NAMALWA (cell line): ENCODE data around the gene ZAR1.
"Not testable (repeated sequence)": the region's sequence is repeated elsewhere in the genome, so short reads cannot be mapped to it uniquely, and the experiment has no call there.

Experiments used
- DNase-seq: peaks from one replicate; pipeline ENCODE4 v3.0.0-alpha.2; 2015; ENCODE audit warnings: low spot score

Gene ZAR1

DNA sequence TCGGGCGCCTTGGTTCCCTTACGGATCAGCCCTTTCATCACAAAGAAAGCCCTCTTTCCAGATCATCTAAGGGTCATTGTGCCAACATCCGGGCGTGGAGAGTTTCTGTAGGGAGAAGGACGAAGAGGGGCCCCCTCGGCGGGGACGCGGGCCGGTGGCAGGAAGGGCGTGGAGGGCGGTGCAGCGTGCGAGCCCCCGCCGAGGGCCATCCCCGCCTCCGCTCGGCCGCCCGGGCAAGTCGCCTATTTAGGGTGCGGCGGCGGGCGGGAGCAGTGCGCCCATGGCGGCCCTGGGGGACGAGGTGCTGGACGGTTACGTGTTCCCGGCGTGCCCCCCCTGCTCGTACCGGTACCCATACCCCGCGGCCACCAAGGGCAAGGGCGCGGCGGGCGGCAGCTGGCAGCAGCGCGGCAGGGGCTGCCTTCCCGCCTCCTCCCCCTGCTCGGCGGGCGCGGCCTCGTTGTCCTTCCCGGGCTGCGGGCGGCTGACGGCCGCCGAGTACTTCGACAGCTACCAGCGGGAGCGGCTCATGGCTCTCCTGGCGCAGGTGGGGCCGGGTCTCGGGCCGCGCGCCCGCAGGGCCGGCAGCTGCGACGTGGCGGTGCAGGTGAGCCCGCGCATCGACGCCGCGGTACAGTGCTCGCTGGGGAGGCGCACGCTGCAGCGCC lies at the start of gene ZAR1:
ZAR1 (plus strand) TSS at position 241 of the 668 bp plus-strand sequence; CDS start at position 281, 40 bp downstream.
- no peak for DNase-seq

- DNase-seq = not testable (repeated sequence)
Measured at GRCh38 chr4:48440914-48441313, 49.1 kb upstream of the ZAR1 start.

DNA sequence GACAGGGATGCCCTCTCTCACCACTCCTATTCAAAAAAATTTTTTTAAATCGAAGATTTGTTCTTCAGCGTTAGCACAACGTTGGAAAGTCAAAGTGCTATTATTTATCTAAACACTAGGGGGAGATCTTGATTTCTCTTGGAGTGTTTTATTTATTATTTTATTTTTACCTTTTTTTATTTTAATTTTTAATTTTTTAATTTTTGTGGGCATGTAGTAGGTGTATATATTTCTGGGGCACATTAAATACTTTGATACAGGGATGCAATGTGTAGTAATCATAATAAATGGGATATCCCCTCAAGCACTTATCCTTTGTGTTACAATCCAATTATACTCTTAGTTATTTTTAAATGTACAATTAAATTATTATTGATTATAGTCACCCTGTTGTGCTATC lies 44.3 kb upstream of the ZAR1 start:
- peak; percentile 47 for DNase-seq

DNA sequence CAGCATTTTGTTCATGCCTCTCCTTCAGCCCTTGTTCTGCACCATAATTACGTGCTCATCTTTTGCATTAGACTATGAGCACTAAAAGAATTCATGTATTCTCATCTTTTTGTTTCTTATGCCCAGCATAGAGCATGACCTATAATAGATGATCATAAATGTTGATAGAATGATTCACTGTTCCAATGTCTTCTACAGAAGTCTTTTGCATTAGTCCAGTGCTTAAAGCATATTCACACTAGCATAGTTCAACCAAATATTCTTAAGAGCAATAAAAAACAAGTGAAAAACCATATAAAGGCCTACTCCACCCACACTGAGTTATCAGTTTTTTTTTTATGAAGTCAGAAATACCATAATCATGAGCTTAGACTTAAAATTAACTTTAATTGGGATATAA lies 43.4 kb upstream of the ZAR1 start:
- DNase-seq = no peak

- no peak for DNase-seq
Measured at GRCh38 chr4:48449151-48449550, 40.9 kb upstream of the ZAR1 start.

DNA sequence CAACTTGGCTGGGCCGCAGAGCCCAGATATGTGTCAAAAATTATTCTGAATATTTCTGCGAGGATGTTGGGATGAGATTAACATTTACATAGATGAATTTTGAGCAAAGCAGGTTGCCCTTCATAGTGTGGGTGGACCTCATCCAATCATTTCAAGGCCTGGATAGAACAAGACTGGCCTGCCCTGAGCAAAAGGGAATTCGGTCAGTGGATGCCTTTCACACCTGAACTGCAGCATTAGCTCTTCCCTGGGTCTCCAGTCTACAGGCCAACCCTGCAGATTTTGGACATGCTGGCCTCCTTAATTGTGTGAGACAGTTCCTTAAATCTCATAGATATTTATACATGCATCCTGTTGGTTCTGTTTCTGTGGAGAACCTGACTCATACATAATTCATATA lies 39.3 kb upstream of the ZAR1 start:
- no peak for DNase-seq

DNA sequence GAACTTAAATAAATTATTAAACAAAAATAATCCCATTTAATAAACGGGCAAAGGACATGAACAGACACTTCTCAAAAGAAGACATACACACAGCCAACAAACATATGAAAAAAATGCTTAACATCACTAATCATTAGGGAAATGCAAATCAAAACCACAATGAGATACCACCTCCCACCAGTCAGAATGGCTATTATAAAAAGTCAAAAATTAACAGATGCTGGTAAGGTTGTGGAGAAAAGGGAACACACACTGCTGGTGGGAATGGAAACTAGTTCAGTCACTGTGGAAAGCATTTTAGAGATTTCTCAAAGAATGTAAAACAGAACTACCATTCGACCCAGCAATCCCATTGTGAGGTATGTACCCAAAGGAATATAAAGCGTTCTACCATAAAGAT lies 38.4 kb upstream of the ZAR1 start:
- not testable (repeated sequence) for DNase-seq

DNA sequence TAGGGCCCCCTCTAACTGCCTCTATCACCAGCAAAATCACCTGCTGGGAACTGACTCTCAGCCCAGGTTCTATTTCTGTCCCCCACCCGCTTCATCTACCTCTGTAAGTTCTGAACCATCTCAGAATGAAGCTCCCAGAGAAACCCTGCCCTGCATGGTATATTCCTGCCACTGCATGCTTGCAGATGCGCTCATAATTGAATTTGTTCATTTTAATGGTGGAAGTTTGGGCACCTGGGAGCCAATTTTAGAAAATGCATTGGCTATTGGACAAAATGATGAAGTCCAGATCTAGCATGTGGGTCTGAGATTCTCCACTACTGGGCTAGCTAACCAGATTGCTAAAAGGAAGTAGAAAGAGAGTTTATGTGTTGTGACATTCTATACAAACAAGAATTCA lies 35.5 kb upstream of the ZAR1 start:
- no peak for DNase-seq

DNA sequence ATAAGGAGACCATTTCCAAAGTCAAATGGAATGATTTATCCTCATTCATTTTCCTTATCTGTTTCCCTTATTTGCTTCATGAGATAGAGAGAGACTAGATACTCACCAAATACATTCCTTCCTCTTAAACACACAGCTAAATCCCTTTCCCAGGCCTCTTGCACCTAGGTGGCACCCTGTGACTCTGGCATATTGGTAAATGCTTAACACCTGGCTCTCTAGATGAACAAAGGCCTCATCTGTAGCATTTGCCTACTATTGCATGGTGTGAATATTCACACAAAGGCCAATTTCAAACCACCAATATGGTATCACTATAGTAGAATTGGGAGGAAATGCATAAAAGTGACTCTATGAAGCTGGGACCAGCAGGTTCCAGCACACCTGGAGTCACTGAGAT lies 29.1 kb upstream of the ZAR1 start:
- no peak for DNase-seq

DNA sequence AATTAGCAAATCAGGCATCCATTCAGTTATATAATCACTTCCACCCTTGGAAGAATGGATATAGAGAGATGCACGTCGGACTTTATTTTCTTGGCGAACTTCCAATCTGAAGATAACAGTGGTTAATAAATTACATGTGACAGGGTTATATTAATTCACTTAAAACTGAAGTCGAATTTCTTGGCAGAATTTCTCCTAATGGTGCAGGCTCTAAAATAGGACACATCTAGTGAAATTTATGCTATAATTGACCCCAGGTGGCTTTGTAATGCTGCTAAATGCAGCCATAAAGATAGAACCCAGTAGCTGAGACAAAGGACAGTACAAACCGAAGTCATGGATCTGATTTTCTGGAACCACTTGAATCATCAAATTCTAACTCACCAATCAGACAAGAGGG lies 27.7 kb upstream of the ZAR1 start:
- DNase-seq = no peak

- DNase-seq = no peak
Measured at GRCh38 chr4:48467442-48467841, 22.6 kb upstream of the ZAR1 start.

DNA sequence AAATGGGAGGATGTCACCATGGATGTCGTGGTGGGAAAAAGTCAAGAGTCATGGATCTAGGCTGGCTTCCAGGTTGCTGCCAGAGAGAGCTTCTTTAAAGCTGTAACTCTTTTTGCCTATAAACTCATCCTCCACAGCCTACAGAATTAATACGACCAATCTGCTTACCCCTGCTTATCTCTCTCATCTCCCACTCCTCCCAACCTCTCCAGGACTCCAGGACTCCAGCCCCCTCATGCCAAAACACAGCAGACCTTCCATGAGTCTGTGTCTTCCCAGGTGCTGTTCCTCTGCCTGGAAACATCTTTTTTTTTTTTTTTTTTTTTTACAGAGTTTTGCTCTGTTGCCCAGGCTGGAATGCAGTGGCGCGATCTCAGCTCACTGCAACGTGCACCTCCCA lies 22.2 kb upstream of the ZAR1 start:
- DNase-seq = no peak

DNA sequence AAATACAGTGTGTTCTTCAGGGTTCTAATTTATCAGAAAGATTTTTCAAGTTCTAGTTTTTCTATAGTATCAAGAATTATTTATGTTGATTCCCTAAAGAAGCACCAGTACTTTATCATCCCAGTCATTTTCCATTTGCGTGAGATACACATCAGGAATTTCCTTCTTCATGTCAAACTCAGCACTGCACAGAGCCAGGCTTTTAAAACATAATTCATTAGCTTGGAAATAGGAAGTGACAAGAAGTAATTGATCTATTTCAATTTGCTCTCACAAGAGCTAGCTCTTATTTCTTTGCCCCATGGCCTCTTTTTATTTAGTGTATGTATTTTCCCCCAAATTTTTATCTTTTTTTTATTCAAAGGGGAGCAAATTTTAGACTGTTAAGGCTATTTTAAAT lies 19.9 kb upstream of the ZAR1 start:
- DNase-seq = no peak

- no peak for DNase-seq
Measured at GRCh38 chr4:48470570-48470969, 19.5 kb upstream of the ZAR1 start.

DNA sequence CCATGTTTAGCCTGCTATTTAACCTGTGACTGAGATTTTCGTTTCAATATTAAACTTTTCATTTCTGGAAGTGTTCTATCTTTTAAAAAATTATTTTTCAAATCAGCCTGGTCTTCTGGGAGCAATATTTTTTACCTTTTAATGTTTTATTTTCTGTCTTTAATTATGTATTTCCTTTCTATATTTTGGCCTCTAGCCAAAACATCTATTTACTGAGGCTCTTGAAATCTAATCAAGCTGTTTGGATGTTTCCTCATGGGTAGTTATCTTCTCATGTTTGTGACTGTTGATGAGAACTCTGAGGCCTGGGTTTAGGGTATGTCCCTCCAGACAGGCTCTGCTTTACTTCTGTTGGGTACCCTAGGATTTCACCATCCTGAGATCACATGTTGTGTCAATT lies 17.3 kb upstream of the ZAR1 start:
- no peak for DNase-seq

DNA sequence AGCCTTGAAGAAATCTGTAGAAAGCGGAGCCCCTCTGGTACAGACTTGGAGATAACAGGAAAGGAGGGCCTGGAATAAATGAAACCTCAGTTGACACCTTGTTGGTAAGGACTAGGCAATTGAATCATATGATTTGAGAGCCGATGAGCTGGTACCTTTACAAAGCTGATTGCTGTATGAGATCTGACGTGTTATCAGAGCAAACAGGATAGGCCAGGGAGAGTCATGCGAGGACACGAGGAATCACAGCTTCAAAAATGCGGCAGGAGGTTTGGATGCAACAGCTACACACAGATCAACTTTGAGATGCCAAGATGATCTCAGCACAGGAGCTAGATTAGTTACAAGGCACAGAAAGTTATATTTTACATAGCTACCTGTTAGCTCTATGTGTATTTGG lies 14.3 kb upstream of the ZAR1 start:
- DNase-seq = no peak

DNA sequence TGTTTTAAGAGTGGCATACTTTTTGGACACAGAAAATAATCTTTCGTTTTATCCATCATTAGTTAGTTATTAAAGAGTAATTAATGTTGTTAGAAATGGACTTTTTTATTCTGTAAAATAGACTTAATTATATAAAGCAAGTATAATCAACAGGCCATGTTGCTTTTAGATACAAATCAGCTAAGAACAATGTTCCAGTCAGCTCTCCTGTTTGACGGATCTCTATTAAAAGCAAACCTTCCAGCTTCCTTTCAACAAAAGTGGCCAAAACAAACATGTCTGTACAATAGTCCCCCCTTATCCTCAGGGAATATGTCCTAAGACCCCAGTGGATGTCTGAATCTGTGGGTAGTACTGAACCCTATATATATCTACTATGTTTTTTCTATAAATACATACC lies 11.8 kb upstream of the ZAR1 start:
- DNase-seq = no peak

DNA sequence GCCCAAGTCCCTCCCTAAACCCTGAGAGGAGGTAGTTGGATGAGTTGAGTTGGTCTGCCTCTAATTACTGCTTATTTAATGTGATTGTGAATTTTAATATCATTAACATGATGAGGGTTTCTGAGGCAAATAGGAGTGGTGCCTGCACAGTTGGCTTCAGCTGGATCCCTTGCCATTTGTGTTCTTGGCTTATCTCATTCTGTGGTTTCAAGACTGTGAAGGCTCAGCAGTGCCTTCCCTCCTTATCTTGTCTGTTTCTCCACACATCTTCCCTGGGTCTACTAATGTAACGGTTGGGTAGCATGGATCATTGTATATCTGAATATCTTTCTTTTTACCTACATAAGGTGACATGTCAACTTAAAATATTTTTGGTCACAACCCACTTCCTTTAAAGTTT lies 8.5 kb upstream of the ZAR1 start:
- DNase-seq = no peak

- DNase-seq = no peak
Measured at GRCh38 chr4:48483006-48483776, 6.9 kb upstream of the ZAR1 start, which contains the start of gene SLC10A4. SLC10A4 (plus strand) TSS chr4:48483343; CDS start chr4:48483562, 219 bp downstream.

GRCh38 chr4:48483777-48484493 lies 6.1 kb upstream of the ZAR1 start:
- DNase-seq = no peak

DNA sequence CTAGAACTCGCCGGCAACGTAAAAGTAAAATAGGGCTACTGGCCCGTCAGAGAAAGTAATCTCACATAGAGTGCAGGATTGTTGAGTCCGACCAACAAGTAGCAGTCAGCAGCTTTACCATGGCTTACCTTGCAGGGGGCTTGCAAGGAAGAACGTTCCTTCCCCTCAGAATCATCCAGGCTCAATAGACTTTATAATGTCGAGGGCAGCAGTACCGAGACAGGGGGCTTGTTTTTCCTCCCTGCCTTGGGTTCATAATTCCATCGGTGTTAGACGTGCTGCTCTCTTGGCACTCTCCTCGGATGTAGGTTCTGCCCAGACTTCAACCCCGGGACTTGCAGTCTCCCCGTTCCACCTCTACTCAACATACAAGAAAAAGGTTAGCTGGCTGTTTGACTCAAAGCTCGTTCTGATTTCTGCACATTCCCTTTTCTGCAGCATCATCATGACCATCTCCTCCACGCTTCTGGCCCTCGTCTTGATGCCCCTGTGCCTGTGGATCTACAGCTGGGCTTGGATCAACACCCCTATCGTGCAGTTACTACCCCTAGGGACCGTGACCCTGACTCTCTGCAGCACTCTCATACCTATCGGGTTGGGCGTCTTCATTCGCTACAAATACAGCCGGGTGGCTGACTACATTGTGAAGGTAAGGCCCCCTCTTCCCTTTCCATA lies 5.4 kb upstream of the ZAR1 start:
- no peak for DNase-seq

- no peak for DNase-seq
Measured at GRCh38 chr4:48489683-48490011, 405 bp upstream of the ZAR1 start.
